K562 (cell line): ENCODE results near the gene SLC24A4. TPM values are rescaled to one million over a fixed set of nuclear protein-coding genes. Genes with fewer than 3 reads are reported as not detected.

Source experiments
- ATAC-seq: fragments of 200-7000 bp; cut with Tn5 transposase; 3 replicates; pipeline ENCODE4 v1.9.1; 2020; ENCODE audit warnings: moderate library complexity
- BruUV-seq: library from RNA; stranded (reverse); fragments of 400-500 nt; replicated peaks from 2 replicates; lab custom pipeline; 2021; lab: Mats Ljungman, UMichigan
- CTCF ChIA-PET: fragments of 300-600 bp; formaldehyde crosslinking; extraction: SDS; loops from one replicate; lab custom pipeline; 2021; ENCODE audit warnings: low intra/inter-chr PET ratio; lab: Yijun Ruan, JAX
- POLR2A ChIA-PET: fragments of 300-600, 350-650 bp; sonication (Branson Sonifier 250); formaldehyde crosslinking; extraction: SDS; loops from one replicate; lab custom pipeline; 2021; ENCODE audit warnings: antibody characterized with exemption, inconsistent platforms; lab: Yijun Ruan, JAX
- DNase-seq, 4 experiments: peaks; one replicate each; pipeline versions ENCODE4 v3.0.0 to v3.0.0-alpha.2; 2011 to 2018; ENCODE audit warnings: low spot score in 3 of 4, mixed read lengths in 3 of 4; ENCODE audit errors: extremely low read depth in 1 of 4
- FAIRE-seq: peaks from 2 replicates; lab custom pipeline; 2011; peaks lifted over from hg19 to GRCh38; lab: Jason Lieb, UNC
- H2AFZ ChIP-seq: 2 replicates; pipeline ENCODE4 v1.6.0; 2011; ENCODE audit warnings: low read depth, low read length, control low read depth, inconsistent platforms
- H3K27ac ChIP-seq: fragments of 200-600 bp; 3 replicates; pipeline ENCODE4 v1.8.0; 2011; ENCODE audit warnings: low read depth, mild to moderate bottlenecking, control low read depth, inconsistent platforms, low read length, moderate library complexity, mixed read lengths; ENCODE audit errors: extremely low read depth
- H3K27me3 ChIP-seq, 2 experiments: fragments of 300-600 bp in 1 of 2; 2 replicates in 1 of 2; 3 replicates in 1 of 2; pipeline versions ENCODE4 v1.6.0 to v1.8.0; 2011; ENCODE audit warnings: inconsistent platforms in 2 of 2, low read length in 2 of 2, mild to moderate bottlenecking in 1 of 2, mixed read lengths in 1 of 2, moderate library complexity in 1 of 2; ENCODE audit not compliant: control insufficient read depth in 2 of 2, insufficient read depth in 2 of 2
- H3K36me3 ChIP-seq: fragments of 300-600 bp; 3 replicates; pipeline ENCODE4 v1.8.0; 2011; ENCODE audit warnings: mild to moderate bottlenecking, low read length, inconsistent platforms; ENCODE audit not compliant: control insufficient read depth, insufficient read depth
- H3K4me1 ChIP-seq, 2 experiments: fragments of 200-600 bp in 1 of 2; replicated peaks in 1 of 2; 2 replicates in 1 of 2; 3 replicates in 1 of 2; pipeline versions ENCODE4 v1.5.1 to v1.8.0; 2011; ENCODE audit warnings: inconsistent platforms in 2 of 2, low read length in 2 of 2, mild to moderate bottlenecking in 1 of 2, mixed read lengths in 1 of 2, moderate library complexity in 1 of 2; ENCODE audit not compliant: control insufficient read depth in 2 of 2, insufficient read depth in 2 of 2
- H3K4me2 ChIP-seq: 2 replicates; pipeline ENCODE4 v1.6.1; 2011; ENCODE audit warnings: low read length, control low read depth, inconsistent platforms, mixed read lengths; ENCODE audit not compliant: insufficient read depth
- H3K4me3 ChIP-seq: fragments of 200-600 bp; sonication (generic), shearing (Covaris generic); 2 replicates; pipeline ENCODE4 v1.5.1; 2016; ENCODE audit warnings: control low read depth, inconsistent platforms
- H3K79me2 ChIP-seq: fragments of 200-600 bp; 3 replicates; pipeline ENCODE4 v1.8.0; 2011; ENCODE audit warnings: low read length, inconsistent platforms; ENCODE audit not compliant: control insufficient read depth, insufficient read depth
- H3K9ac ChIP-seq, 2 experiments: 2 replicates each; pipeline versions ENCODE4 v1.6.0 to v1.6.1; 2011; ENCODE audit warnings: low read depth in 2 of 2, low read length in 2 of 2, control low read depth in 1 of 2, inconsistent platforms in 1 of 2, mild to moderate bottlenecking in 1 of 2, mixed read lengths in 1 of 2; ENCODE audit not compliant: insufficient read depth in 1 of 2
- H3K9me1 ChIP-seq: one replicate; pipeline ENCODE4 v1.6.0; 2011; ENCODE audit warnings: inconsistent platforms, mild to moderate bottlenecking, low read length, moderate library complexity; ENCODE audit not compliant: control insufficient read depth, insufficient read depth
- H3K9me3 ChIP-seq: replicated peaks from 2 replicates; pipeline ENCODE4 v1.5.1; 2011; ENCODE audit warnings: low read depth, low read length, inconsistent platforms; ENCODE audit not compliant: control insufficient read depth, insufficient read depth
- H4K20me1 ChIP-seq: replicated peaks from 2 replicates; pipeline ENCODE4 v1.6.1; 2011; ENCODE audit warnings: low read length, inconsistent platforms, mixed read lengths; ENCODE audit not compliant: control insufficient read depth, insufficient read depth
- CEBPB ChIP-seq: fragments of 450-650 bp; IDR thresholded peaks from 2 replicates; pipeline ENCODE4 v1.6.1; 2016; ENCODE audit warnings: missing genetic modification characterization, missing compliant biosample characterization
- FOS ChIP-seq: IDR thresholded peaks from 3 replicates; pipeline ENCODE4 v1.6.1; 2011; ENCODE audit not compliant: insufficient read length; ENCODE audit errors: extremely low read depth
- ILF3 ChIP-seq: fragments of 450-650 bp; IDR thresholded peaks from 2 replicates; pipeline ENCODE4 v1.6.1; 2018; ENCODE audit warnings: antibody characterized with exemption, mild to moderate bottlenecking, moderate library complexity, borderline replicate concordance
- IRF9 ChIP-seq: fragments of 450-650 bp; IDR thresholded peaks from 2 replicates; pipeline ENCODE4 v1.6.1; 2016; ENCODE audit warnings: missing biosample characterization, missing genetic modification characterization
- SMAD3 ChIP-seq: fragments of 450-650 bp; formaldehyde crosslinking; conservative IDR thresholded peaks from 2 replicates; pipeline ENCODE4 v1.4.0; 2020; ENCODE audit warnings: mild to moderate bottlenecking
- ZNF23 ChIP-seq: fragments of 250-450 bp; sonication (Bioruptor Pico); IDR thresholded peaks from 2 replicates; pipeline ENCODE4 v1.4.0; 2020; ENCODE audit warnings: mild to moderate bottlenecking
- WGBS: fragments of 100-300 bp; shearing (Covaris generic); methylation state at CpG from one replicate; pipeline ENCODE4 v1.1.6; 2016; ENCODE audit warnings: low coverage, mixed read lengths; ENCODE audit not compliant: insufficient coverage; ENCODE audit errors: missing lambda C conversion rate; 5-methylcytosine and 5-hydroxymethylcytosine counted together
- in situ Hi-C: fragments of 300-500 bp; cut with MboI; formaldehyde crosslinking; loops from 4 replicates; pipeline ENCODE4 v1.15.0; 2018; ENCODE audit warnings: inconsistent platforms, mixed read lengths
- intact Hi-C: fragments of 100-400 bp; cut with micrococcal nuclease; formaldehyde crosslinking; loops from 2 replicates; pipeline ENCODE4 v1.14.2; 2022
- polyA plus RNA-seq, 8 experiments: library from polyadenylated mRNA; depleted of rRNA in 4 of 8; stranded (reverse) in 5 of 8; unstranded in 3 of 8; fragments of >200 nt; fragmentation: Nextera tagmentation in 2 of 8; fragmentation: Illumina TruSeq in 1 of 8; extraction: Ambion mirVana in 2 of 8; extraction: Trizol in 1 of 8; gene quantifications; 2 replicates each; pipeline versions ENCODE4 v1.2.1 to v1.2.3, GENCODE V29; 2011 to 2014; ENCODE audit warnings: inconsistent platforms in 1 of 8, missing spikeins in 1 of 8
- total RNA-seq, 7 experiments: library from RNA; depleted of rRNA in 6 of 7; stranded (reverse); fragments of >200 nt in 6 of 7; fragmentation: Illumina TruSeq in 2 of 7; extraction: Trizol in 2 of 7; gene quantifications; 2 replicates each; pipeline versions ENCODE4 v1.2.1 to v1.2.3, GENCODE V29; 2011 to 2021; ENCODE audit warnings: low replicate concordance in 1 of 7

The SLC24A4 gene
- total and polyA plus RNA-seq, 9 of the 15 experiments (the other 6 are each of a cell fraction or from before 2014, with no cell fraction given) = not detected

GRCh38 chr14:92397150-92397952 is 74.4 kb downstream of the SLC24A4 start:
- no peaks in the 10 kb centered on the region for H3K36me3 ChIP-seq
- H3K4me2 ChIP-seq = no peak overlapping the region
- no peak overlapping the region for H3K27ac ChIP-seq
- peaks cover 0 to 7% of the 10 kb centered on the region in 2 experiments; a peak in 2 of 5 replicates for H3K27me3 ChIP-seq
- intact Hi-C loops (no loop called here), in situ Hi-C loops (no loop called here)
- ChIA-PET CTCF (no interaction called here), POLR2A (no interaction called here)
- H3K79me2 ChIP-seq = no peaks in the 10 kb centered on the region
- no peak overlapping the region for H3K9ac ChIP-seq
- H3K9me3 ChIP-seq = no peaks in the 10 kb centered on the region
- no peak overlapping the region for H2AFZ ChIP-seq
- H3K4me3 ChIP-seq = no peak overlapping the region
- no peaks in the 10 kb centered on the region for H4K20me1 ChIP-seq
- no peak for DNase-seq
- H3K4me1 ChIP-seq = no peaks in the 10 kb centered on the region
- FAIRE-seq = no peak
- H3K9me1 ChIP-seq = no peaks in the 10 kb centered on the region
- no peak for ATAC-seq
- 0% methylated on average over 7 of the region's 9 CpGs for WGBS
- no TSS peak for BruUV-seq
- no peak for TF ChIP-seq FOS
- TF ChIP-seq SMAD3 (CRISPR knock-in tag) = no peak
- no peak for TF ChIP-seq ZNF23 (CRISPR knock-in tag)
- TF ChIP-seq, all 486 proteins: peak for 0

GRCh38 chr14:92397953-92398564 is 75.1 kb downstream of the SLC24A4 start:
- H2AFZ ChIP-seq = no peak overlapping the region
- DNase-seq (no peak), FAIRE-seq (no peak), ATAC-seq (no peak)
- no peaks in the 10 kb centered on the region for H3K79me2 ChIP-seq
- 0% methylated on average over 9 of the region's 9 CpGs for WGBS
- H3K9me1 ChIP-seq = no peaks in the 10 kb centered on the region
- ChIA-PET POLR2A (no interaction called here), CTCF (no interaction called here)
- intact Hi-C loops = no loop called here
- in situ Hi-C loops = no loop called here
- no peaks in the 10 kb centered on the region for H4K20me1 ChIP-seq
- no peaks in the 10 kb centered on the region for H3K9me3 ChIP-seq
- H3K9ac ChIP-seq = no peak overlapping the region
- H3K36me3 ChIP-seq = no peaks in the 10 kb centered on the region
- H3K27ac ChIP-seq = no peak overlapping the region
- no peak for TF ChIP-seq ILF3
- no peak for TF ChIP-seq CEBPB (tag)
- TF ChIP-seq IRF9 (tag) = no peak
- peaks cover 0 to under 1% of the 10 kb centered on the region in 2 experiments; a peak in 1 of 5 replicates for H3K27me3 ChIP-seq
- no TSS peak for BruUV-seq
- H3K4me2 ChIP-seq = no peak overlapping the region
- no peak overlapping the region for H3K4me3 ChIP-seq
- H3K4me1 ChIP-seq = no peaks in the 10 kb centered on the region
